K562 (cell line): ENCODE measurements around the gene CHCT1. TPM values are rescaled to one million over a fixed set of nuclear protein-coding genes. Genes with fewer than 3 reads are reported as not detected.
A peak's percentile ranks its signal among the peaks of the same experiment; 100 is the strongest.

Experiments
- ATAC-seq: fragments of 200-7000 bp; cut with Tn5 transposase; 3 replicates; pipeline ENCODE4 v1.9.1; 2020; ENCODE audit warnings: moderate library complexity
- BruUV-seq: library from RNA; stranded (reverse); fragments of 400-500 nt; replicated peaks from 2 replicates; lab custom pipeline; 2021; lab: Mats Ljungman, UMichigan
- CTCF ChIA-PET: fragments of 300-600 bp; formaldehyde crosslinking; extraction: SDS; loops from one replicate; lab custom pipeline; 2021; ENCODE audit warnings: low intra/inter-chr PET ratio; lab: Yijun Ruan, JAX
- POLR2A ChIA-PET: fragments of 300-600, 350-650 bp; sonication (Branson Sonifier 250); formaldehyde crosslinking; extraction: SDS; loops from one replicate; lab custom pipeline; 2021; ENCODE audit warnings: antibody characterized with exemption, inconsistent platforms; lab: Yijun Ruan, JAX
- DNase-seq, 4 experiments: peaks; one replicate each; pipeline versions ENCODE4 v3.0.0 to v3.0.0-alpha.2; 2011 to 2018; ENCODE audit warnings: low spot score in 3 of 4, mixed read lengths in 3 of 4; ENCODE audit errors: extremely low read depth in 1 of 4
- FAIRE-seq: peaks from 2 replicates; lab custom pipeline; 2011; peaks lifted over from hg19 to GRCh38; lab: Jason Lieb, UNC
- H2AFZ ChIP-seq: 2 replicates; pipeline ENCODE4 v1.6.0; 2011; ENCODE audit warnings: low read depth, low read length, control low read depth, inconsistent platforms
- H3K27ac ChIP-seq: fragments of 200-600 bp; 3 replicates; pipeline ENCODE4 v1.8.0; 2011; ENCODE audit warnings: low read depth, mild to moderate bottlenecking, control low read depth, inconsistent platforms, low read length, moderate library complexity, mixed read lengths; ENCODE audit errors: extremely low read depth
- H3K27me3 ChIP-seq, 2 experiments: fragments of 300-600 bp in 1 of 2; 2 replicates in 1 of 2; 3 replicates in 1 of 2; pipeline versions ENCODE4 v1.6.0 to v1.8.0; 2011; ENCODE audit warnings: inconsistent platforms in 2 of 2, low read length in 2 of 2, mild to moderate bottlenecking in 1 of 2, mixed read lengths in 1 of 2, moderate library complexity in 1 of 2; ENCODE audit not compliant: control insufficient read depth in 2 of 2, insufficient read depth in 2 of 2
- H3K36me3 ChIP-seq: fragments of 300-600 bp; 3 replicates; pipeline ENCODE4 v1.8.0; 2011; ENCODE audit warnings: mild to moderate bottlenecking, low read length, inconsistent platforms; ENCODE audit not compliant: control insufficient read depth, insufficient read depth
- H3K4me1 ChIP-seq, 2 experiments: fragments of 200-600 bp in 1 of 2; replicated peaks in 1 of 2; 2 replicates in 1 of 2; 3 replicates in 1 of 2; pipeline versions ENCODE4 v1.5.1 to v1.8.0; 2011; ENCODE audit warnings: inconsistent platforms in 2 of 2, low read length in 2 of 2, mild to moderate bottlenecking in 1 of 2, mixed read lengths in 1 of 2, moderate library complexity in 1 of 2; ENCODE audit not compliant: control insufficient read depth in 2 of 2, insufficient read depth in 2 of 2
- H3K4me2 ChIP-seq: 2 replicates; pipeline ENCODE4 v1.6.1; 2011; ENCODE audit warnings: low read length, control low read depth, inconsistent platforms, mixed read lengths; ENCODE audit not compliant: insufficient read depth
- H3K4me3 ChIP-seq: fragments of 200-600 bp; sonication (generic), shearing (Covaris generic); 2 replicates; pipeline ENCODE4 v1.5.1; 2016; ENCODE audit warnings: control low read depth, inconsistent platforms
- H3K79me2 ChIP-seq: fragments of 200-600 bp; 3 replicates; pipeline ENCODE4 v1.8.0; 2011; ENCODE audit warnings: low read length, inconsistent platforms; ENCODE audit not compliant: control insufficient read depth, insufficient read depth
- H3K9ac ChIP-seq, 2 experiments: 2 replicates each; pipeline versions ENCODE4 v1.6.0 to v1.6.1; 2011; ENCODE audit warnings: low read depth in 2 of 2, low read length in 2 of 2, control low read depth in 1 of 2, inconsistent platforms in 1 of 2, mild to moderate bottlenecking in 1 of 2, mixed read lengths in 1 of 2; ENCODE audit not compliant: insufficient read depth in 1 of 2
- H3K9me1 ChIP-seq: one replicate; pipeline ENCODE4 v1.6.0; 2011; ENCODE audit warnings: inconsistent platforms, mild to moderate bottlenecking, low read length, moderate library complexity; ENCODE audit not compliant: control insufficient read depth, insufficient read depth
- H3K9me3 ChIP-seq: replicated peaks from 2 replicates; pipeline ENCODE4 v1.5.1; 2011; ENCODE audit warnings: low read depth, low read length, inconsistent platforms; ENCODE audit not compliant: control insufficient read depth, insufficient read depth
- H4K20me1 ChIP-seq: replicated peaks from 2 replicates; pipeline ENCODE4 v1.6.1; 2011; ENCODE audit warnings: low read length, inconsistent platforms, mixed read lengths; ENCODE audit not compliant: control insufficient read depth, insufficient read depth
- BRD9 ChIP-seq: fragments of 450-650 bp; IDR thresholded peaks from 2 replicates; pipeline ENCODE4 v1.6.1; 2018; ENCODE audit warnings: low read depth; ENCODE audit not compliant: partially characterized antibody
- TCFL5 ChIP-seq: fragments of 250-450 bp; sonication (Bioruptor Pico); conservative IDR thresholded peaks from 2 replicates; pipeline ENCODE4 v1.6.1; 2021; ENCODE audit warnings: mild to moderate bottlenecking, moderate library complexity, matching md5 sums
- ZNF561 ChIP-seq: fragments of 450-650 bp; formaldehyde crosslinking; conservative IDR thresholded peaks from 2 replicates; pipeline ENCODE4 v1.4.0; 2020; ENCODE audit warnings: mild to moderate bottlenecking, moderate library complexity
- ZNF780A ChIP-seq: fragments of 250-450 bp; sonication (Bioruptor Pico); IDR thresholded peaks from 2 replicates; pipeline ENCODE4 v1.5.0; 2021; ENCODE audit warnings: mild to moderate bottlenecking
- WGBS: fragments of 100-300 bp; shearing (Covaris generic); methylation state at CpG from one replicate; pipeline ENCODE4 v1.1.6; 2016; ENCODE audit warnings: low coverage, mixed read lengths; ENCODE audit not compliant: insufficient coverage; ENCODE audit errors: missing lambda C conversion rate; 5-methylcytosine and 5-hydroxymethylcytosine counted together
- in situ Hi-C: fragments of 300-500 bp; cut with MboI; formaldehyde crosslinking; loops from 4 replicates; pipeline ENCODE4 v1.15.0; 2018; ENCODE audit warnings: inconsistent platforms, mixed read lengths
- intact Hi-C: fragments of 100-400 bp; cut with micrococcal nuclease; formaldehyde crosslinking; loops from 2 replicates; pipeline ENCODE4 v1.14.2; 2022
- polyA plus RNA-seq, 8 experiments: library from polyadenylated mRNA; depleted of rRNA in 4 of 8; stranded (reverse) in 5 of 8; unstranded in 3 of 8; fragments of >200 nt; fragmentation: Nextera tagmentation in 2 of 8; fragmentation: Illumina TruSeq in 1 of 8; extraction: Ambion mirVana in 2 of 8; extraction: Trizol in 1 of 8; gene quantifications; 2 replicates each; pipeline versions ENCODE4 v1.2.1 to v1.2.3, GENCODE V29; 2011 to 2014; ENCODE audit warnings: inconsistent platforms in 1 of 8, missing spikeins in 1 of 8
- total RNA-seq, 7 experiments: library from RNA; depleted of rRNA in 6 of 7; stranded (reverse); fragments of >200 nt in 6 of 7; fragmentation: Illumina TruSeq in 2 of 7; extraction: Trizol in 2 of 7; gene quantifications; 2 replicates each; pipeline versions ENCODE4 v1.2.1 to v1.2.3, GENCODE V29; 2011 to 2021; ENCODE audit warnings: low replicate concordance in 1 of 7
- TF ChIP-seq, protein P1 (sequence below): fragments of 250-450 bp; sonication (Bioruptor Pico); IDR thresholded peaks from 2 replicates; pipeline ENCODE4 v1.5.0; 2020; ENCODE audit warnings: mild to moderate bottlenecking, borderline replicate concordance
- TF ChIP-seq, protein P2 (sequence below), 2 experiments: fragments of 150-350 bp in 1 of 2; IDR thresholded peaks; 2 replicates each; pipeline ENCODE4 v1.6.1; 2012 to 2016; ENCODE audit warnings: low read depth in 2 of 2, low read length in 2 of 2, mild to moderate bottlenecking in 1 of 2, moderate library complexity in 1 of 2
- TF ChIP-seq, protein P3 (sequence below): fragments of 250-450 bp; sonication (Bioruptor Pico); IDR thresholded peaks from 2 replicates; pipeline ENCODE4 v1.8.0; 2022; ENCODE audit warnings: moderate library complexity, mild to moderate bottlenecking, inconsistent platforms
- TF ChIP-seq, protein P4 (sequence below): fragments of 450-650 bp; formaldehyde crosslinking; IDR thresholded peaks from 2 replicates; pipeline ENCODE4 v1.4.0; 2022; ENCODE audit warnings: mild to moderate bottlenecking, moderate library complexity

Gene CHCT1
- total and polyA plus RNA-seq, 9 of the 15 experiments (the other 6 are each of a cell fraction or from before 2014, with no cell fraction given): not detected

DNA sequence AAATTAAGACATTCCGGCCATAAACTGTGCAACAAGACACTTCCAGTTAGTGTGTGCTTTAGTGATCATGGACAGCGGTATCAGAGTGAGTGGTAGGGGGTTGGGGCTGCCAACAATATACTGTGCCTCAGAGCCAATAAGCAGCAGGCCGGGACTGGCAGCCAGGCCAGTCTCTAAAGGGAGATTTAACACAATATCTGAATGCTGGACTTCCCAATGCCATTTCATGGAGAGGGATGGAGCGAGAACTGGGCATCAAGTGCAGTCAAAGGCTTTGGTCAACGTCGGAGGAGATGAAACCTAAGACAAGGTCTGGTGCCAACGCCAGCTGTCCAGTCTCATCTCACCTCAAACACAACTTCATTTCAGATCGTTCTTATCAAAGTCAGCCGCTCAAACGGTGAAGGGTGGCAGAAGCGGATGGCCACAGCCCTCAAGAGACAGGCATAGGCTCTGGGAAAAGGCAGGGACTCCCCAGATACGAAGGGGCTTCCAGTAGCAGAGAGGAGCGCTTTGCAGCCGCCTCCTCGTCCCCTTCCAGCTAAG is 31.3 kb upstream of the CHCT1 start:
- Histone ChIP-seq H4K20me1 (no peaks in the 10 kb centered on the region), H3K4me3 (peak overlapping the region; percentile 84), H3K27ac (peak overlapping the region; percentile 94), H3K9me1 (no peaks in the 10 kb centered on the region), H2AFZ (peak overlapping the region; percentile 69; the same call in 1 of the 2 replicates), H3K4me2 (peak overlapping the region; percentile 100), H3K9ac (peak overlapping the region; percentile 92 to 100), H3K36me3 (peaks cover 6% of the 10 kb centered on the region; the same call in 1 of the 3 replicates), H3K4me1 (peaks cover 3 to 16% of the 10 kb centered on the region in 2 experiments), H3K79me2 (peaks cover 70% of the 10 kb centered on the region), H3K27me3 (no peaks in the 10 kb centered on the region), H3K9me3 (no peaks in the 10 kb centered on the region)
- POLR2A ChIA-PET: interaction anchor here (1.5 kb wide), 1 partner anchor 9 kb away, joined by 4 read pairs; no protein-coding TSS in a partner anchor
- DNase-seq (peak in 1 of 4 experiments; percentile 49), FAIRE-seq (no peak), ATAC-seq (peak; percentile 7)
- 2% methylated on average over 15 of the region's 15 CpGs for WGBS
- in situ Hi-C loops (no loop called here), intact Hi-C loops (loop anchor here (5.0 kb wide), 1 partner anchor 211 kb away; the partner anchor contains the start of gene PPM1D)
- TSS peak; percentile 45 for BruUV-seq
- CTCF ChIA-PET: no interaction called here
- TF ChIP-seq, protein P1, sequence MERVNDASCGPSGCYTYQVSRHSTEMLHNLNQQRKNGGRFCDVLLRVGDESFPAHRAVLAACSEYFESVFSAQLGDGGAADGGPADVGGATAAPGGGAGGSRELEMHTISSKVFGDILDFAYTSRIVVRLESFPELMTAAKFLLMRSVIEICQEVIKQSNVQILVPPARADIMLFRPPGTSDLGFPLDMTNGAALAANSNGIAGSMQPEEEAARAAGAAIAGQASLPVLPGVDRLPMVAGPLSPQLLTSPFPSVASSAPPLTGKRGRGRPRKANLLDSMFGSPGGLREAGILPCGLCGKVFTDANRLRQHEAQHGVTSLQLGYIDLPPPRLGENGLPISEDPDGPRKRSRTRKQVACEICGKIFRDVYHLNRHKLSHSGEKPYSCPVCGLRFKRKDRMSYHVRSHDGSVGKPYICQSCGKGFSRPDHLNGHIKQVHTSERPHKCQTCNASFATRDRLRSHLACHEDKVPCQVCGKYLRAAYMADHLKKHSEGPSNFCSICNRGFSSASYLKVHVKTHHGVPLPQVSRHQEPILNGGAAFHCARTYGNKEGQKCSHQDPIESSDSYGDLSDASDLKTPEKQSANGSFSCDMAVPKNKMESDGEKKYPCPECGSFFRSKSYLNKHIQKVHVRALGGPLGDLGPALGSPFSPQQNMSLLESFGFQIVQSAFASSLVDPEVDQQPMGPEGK (CRISPR knock-in tag): no peak
- TF ChIP-seq, protein P2, sequence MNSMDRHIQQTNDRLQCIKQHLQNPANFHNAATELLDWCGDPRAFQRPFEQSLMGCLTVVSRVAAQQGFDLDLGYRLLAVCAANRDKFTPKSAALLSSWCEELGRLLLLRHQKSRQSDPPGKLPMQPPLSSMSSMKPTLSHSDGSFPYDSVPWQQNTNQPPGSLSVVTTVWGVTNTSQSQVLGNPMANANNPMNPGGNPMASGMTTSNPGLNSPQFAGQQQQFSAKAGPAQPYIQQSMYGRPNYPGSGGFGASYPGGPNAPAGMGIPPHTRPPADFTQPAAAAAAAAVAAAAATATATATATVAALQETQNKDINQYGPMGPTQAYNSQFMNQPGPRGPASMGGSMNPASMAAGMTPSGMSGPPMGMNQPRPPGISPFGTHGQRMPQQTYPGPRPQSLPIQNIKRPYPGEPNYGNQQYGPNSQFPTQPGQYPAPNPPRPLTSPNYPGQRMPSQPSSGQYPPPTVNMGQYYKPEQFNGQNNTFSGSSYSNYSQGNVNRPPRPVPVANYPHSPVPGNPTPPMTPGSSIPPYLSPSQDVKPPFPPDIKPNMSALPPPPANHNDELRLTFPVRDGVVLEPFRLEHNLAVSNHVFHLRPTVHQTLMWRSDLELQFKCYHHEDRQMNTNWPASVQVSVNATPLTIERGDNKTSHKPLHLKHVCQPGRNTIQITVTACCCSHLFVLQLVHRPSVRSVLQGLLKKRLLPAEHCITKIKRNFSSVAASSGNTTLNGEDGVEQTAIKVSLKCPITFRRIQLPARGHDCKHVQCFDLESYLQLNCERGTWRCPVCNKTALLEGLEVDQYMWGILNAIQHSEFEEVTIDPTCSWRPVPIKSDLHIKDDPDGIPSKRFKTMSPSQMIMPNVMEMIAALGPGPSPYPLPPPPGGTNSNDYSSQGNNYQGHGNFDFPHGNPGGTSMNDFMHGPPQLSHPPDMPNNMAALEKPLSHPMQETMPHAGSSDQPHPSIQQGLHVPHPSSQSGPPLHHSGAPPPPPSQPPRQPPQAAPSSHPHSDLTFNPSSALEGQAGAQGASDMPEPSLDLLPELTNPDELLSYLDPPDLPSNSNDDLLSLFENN (IDR thresholded peaks at IDR 0.05; ENCODE audit: low read depth in 2 of 2, low read length in 2 of 2): no peak
- TF ChIP-seq, protein P3, sequence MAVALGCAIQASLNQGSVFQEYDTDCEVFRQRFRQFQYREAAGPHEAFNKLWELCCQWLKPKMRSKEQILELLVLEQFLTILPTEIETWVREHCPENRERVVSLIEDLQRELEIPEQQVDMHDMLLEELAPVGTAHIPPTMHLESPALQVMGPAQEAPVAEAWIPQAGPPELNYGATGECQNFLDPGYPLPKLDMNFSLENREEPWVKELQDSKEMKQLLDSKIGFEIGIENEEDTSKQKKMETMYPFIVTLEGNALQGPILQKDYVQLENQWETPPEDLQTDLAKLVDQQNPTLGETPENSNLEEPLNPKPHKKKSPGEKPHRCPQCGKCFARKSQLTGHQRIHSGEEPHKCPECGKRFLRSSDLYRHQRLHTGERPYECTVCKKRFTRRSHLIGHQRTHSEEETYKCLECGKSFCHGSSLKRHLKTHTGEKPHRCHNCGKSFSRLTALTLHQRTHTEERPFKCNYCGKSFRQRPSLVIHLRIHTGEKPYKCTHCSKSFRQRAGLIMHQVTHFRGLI (CRISPR knock-in tag): no peak
- TF ChIP-seq ZNF780A (CRISPR knock-in tag) (no peak), ZNF561 (CRISPR knock-in tag) (no peak), TCFL5 (CRISPR knock-in tag) (no peak), BRD9 (no peak)
- TF ChIP-seq, protein P4, sequence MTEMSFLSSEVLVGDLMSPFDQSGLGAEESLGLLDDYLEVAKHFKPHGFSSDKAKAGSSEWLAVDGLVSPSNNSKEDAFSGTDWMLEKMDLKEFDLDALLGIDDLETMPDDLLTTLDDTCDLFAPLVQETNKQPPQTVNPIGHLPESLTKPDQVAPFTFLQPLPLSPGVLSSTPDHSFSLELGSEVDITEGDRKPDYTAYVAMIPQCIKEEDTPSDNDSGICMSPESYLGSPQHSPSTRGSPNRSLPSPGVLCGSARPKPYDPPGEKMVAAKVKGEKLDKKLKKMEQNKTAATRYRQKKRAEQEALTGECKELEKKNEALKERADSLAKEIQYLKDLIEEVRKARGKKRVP: no peak
